ENCODE data around the gene FAXDC2. TPM values are rescaled to one million over a fixed set of nuclear protein-coding genes. Genes with fewer than 3 reads are reported as not detected.

Gene FAXDC2
- total and polyA plus RNA-seq, 9 donors: 15.2 to 120 (median 27.6) TPM

GRCh38 chr5:154892369-154892771 is 42.0 kb upstream of the FAXDC2 start:
- Histone ChIP-seq H3K27ac (no peak overlapping the region), H3K4me3 (no peak overlapping the region), H3K9me3 (peaks cover 0 to 4% of the 10 kb centered on the region in 2 donors), H3K36me3 (no peaks in the 10 kb centered on the region), H3K27me3 (no peaks in the 10 kb centered on the region), H3K4me1 (ENCODE audit: insufficient read depth) (no peaks in the 10 kb centered on the region)
- TF ChIP-seq POLR2A (IDR thresholded peaks at IDR 0.05) (no peak), EP300 (IDR thresholded peaks at IDR 0.05) (no peak)
- TF ChIP-seq, protein P1, sequence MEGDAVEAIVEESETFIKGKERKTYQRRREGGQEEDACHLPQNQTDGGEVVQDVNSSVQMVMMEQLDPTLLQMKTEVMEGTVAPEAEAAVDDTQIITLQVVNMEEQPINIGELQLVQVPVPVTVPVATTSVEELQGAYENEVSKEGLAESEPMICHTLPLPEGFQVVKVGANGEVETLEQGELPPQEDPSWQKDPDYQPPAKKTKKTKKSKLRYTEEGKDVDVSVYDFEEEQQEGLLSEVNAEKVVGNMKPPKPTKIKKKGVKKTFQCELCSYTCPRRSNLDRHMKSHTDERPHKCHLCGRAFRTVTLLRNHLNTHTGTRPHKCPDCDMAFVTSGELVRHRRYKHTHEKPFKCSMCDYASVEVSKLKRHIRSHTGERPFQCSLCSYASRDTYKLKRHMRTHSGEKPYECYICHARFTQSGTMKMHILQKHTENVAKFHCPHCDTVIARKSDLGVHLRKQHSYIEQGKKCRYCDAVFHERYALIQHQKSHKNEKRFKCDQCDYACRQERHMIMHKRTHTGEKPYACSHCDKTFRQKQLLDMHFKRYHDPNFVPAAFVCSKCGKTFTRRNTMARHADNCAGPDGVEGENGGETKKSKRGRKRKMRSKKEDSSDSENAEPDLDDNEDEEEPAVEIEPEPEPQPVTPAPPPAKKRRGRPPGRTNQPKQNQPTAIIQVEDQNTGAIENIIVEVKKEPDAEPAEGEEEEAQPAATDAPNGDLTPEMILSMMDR (IDR thresholded peaks at IDR 0.05): no peak
- 75 to 88% (median 81%) methylated on average over 13 of the region's 13 CpGs for whole genome bisulfite sequencing, 3 donors
- intact Hi-C loops (cut with DNase I): no loop called here
- no peak for DNase-seq

DNA sequence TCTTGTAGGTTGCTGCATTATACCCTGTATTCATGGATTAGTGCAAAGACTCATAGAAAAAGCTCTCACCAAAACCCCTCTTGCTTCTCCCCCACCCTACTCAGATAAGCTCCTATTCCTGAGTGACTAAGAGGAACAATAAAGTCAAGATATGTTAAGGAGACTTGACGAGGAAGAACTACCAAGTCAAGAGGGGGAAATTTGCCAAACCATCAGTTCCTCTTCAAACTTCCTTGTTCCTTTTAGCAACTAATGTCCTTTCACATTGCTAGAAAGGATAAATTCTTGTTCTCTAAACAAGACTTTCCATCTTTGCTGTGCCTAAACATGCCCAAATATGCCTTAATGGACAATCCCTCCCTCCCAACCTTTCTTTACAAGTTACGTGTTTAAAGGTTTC is 35.0 kb upstream of the FAXDC2 start:
- TF ChIP-seq, protein P1 (IDR thresholded peaks at IDR 0.05): no peak
- TF ChIP-seq EP300 (IDR thresholded peaks at IDR 0.05): no peak
- TF ChIP-seq POLR2A (IDR thresholded peaks at IDR 0.05): no peak
- 93 to 98% (median 97%) methylated on average over 2 of the region's 2 CpGs for WGBS, 3 donors
- no peak overlapping the region for H3K27ac ChIP-seq
- H3K4me3 ChIP-seq: no peak overlapping the region
- intact Hi-C loops (cut with DNase I): no loop called here
- H3K4me1 ChIP-seq (ENCODE audit: insufficient read depth): no peaks in the 10 kb centered on the region
- H3K36me3 ChIP-seq: no peaks in the 10 kb centered on the region
- peaks cover 3 to 18% of the 10 kb centered on the region in 2 donors for H3K9me3 ChIP-seq
- H3K27me3 ChIP-seq: no peaks in the 10 kb centered on the region
- DNase-seq: no peak

GRCh38 chr5:154884424-154884823 is 34.0 kb upstream of the FAXDC2 start:
- no peaks in the 10 kb centered on the region for H3K4me1 ChIP-seq (ENCODE audit: insufficient read depth)
- 91 to 96% (median 92%) methylated on average over 8 of the region's 8 CpGs for WGBS, 3 donors

GRCh38 chr5:154881986-154882385 is 31.6 kb upstream of the FAXDC2 start:
- H3K4me1 ChIP-seq (ENCODE audit: insufficient read depth): no peaks in the 10 kb centered on the region
- no peak overlapping the region for H3K27ac ChIP-seq
- H3K4me3 ChIP-seq: no peak overlapping the region
- H3K27me3 ChIP-seq: no peaks in the 10 kb centered on the region
- no peaks in the 10 kb centered on the region for H3K36me3 ChIP-seq
- no peak for DNase-seq
- 65 to 69% (median 69%) methylated on average over 4 of the region's 4 CpGs for WGBS, 3 donors
- peaks cover 3 to 13% of the 10 kb centered on the region in 2 donors for H3K9me3 ChIP-seq
- TF ChIP-seq, protein P1 (IDR thresholded peaks at IDR 0.05): no peak
- TF ChIP-seq POLR2A (IDR thresholded peaks at IDR 0.05) (no peak), EP300 (IDR thresholded peaks at IDR 0.05) (no peak)
- intact Hi-C loops (cut with DNase I): no loop called here

More at GRCh38 chr5:154884424-154884823, 34.0 kb upstream of the FAXDC2 start:
- DNase-seq: no peak
- intact Hi-C loops (cut with DNase I): no loop called here
- Histone ChIP-seq H3K36me3 (no peaks in the 10 kb centered on the region), H3K4me3 (no peak overlapping the region), H3K27ac (no peak overlapping the region), H3K9me3 (peaks cover 3 to 18% of the 10 kb centered on the region in 2 donors), H3K27me3 (no peaks in the 10 kb centered on the region)
- TF ChIP-seq, protein P1 (IDR thresholded peaks at IDR 0.05): no peak
- TF ChIP-seq EP300 (IDR thresholded peaks at IDR 0.05): no peak
- TF ChIP-seq POLR2A (IDR thresholded peaks at IDR 0.05): no peak

Measured in ovary (tissue), 9 donors.